PC-3 (cell line): Measurements from ENCODE around the gene EFCAB6.

Source experiments
- EZH2 ChIP-seq: fragments of 300-600 bp; sonication (generic); IDR thresholded peaks from one replicate; pipeline ENCODE4 v1.6.1; 2017; ENCODE audit warnings: antibody characterized with exemption, mild to moderate bottlenecking, low read length; ENCODE audit not compliant: unreplicated experiment
- TF ChIP-seq, protein P1 (sequence below): fragments of 300-600 bp; sonication (generic); conservative IDR thresholded peaks from 2 replicates; pipeline ENCODE4 v1.5.1; 2017; ENCODE audit warnings: antibody characterized with exemption, low read depth, mild to moderate bottlenecking, low read length

DNA sequence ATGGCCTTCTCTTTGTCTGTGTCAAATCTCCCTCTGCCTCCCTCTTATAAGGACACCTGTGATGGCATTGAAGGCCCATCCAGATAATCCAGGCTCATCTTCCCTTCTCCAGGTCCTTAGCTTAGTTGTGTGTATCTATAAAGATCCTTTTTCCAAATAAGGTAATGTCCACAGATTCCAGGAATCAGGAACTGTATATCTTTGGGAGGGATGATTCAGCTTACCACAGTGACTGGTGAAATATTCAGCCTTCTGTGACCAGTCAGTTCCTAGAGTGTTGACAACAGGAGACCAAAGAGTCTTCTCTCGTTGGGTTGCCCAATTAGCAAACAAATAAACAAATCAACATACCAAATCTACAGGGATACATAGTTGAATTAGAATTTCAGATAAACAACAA is 224.5 kb downstream of the EFCAB6 start:
- TF ChIP-seq, protein P1, sequence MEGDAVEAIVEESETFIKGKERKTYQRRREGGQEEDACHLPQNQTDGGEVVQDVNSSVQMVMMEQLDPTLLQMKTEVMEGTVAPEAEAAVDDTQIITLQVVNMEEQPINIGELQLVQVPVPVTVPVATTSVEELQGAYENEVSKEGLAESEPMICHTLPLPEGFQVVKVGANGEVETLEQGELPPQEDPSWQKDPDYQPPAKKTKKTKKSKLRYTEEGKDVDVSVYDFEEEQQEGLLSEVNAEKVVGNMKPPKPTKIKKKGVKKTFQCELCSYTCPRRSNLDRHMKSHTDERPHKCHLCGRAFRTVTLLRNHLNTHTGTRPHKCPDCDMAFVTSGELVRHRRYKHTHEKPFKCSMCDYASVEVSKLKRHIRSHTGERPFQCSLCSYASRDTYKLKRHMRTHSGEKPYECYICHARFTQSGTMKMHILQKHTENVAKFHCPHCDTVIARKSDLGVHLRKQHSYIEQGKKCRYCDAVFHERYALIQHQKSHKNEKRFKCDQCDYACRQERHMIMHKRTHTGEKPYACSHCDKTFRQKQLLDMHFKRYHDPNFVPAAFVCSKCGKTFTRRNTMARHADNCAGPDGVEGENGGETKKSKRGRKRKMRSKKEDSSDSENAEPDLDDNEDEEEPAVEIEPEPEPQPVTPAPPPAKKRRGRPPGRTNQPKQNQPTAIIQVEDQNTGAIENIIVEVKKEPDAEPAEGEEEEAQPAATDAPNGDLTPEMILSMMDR: no peak
- no peak for TF ChIP-seq EZH2
